GM23338 (cell line): ENCODE data around the gene PGLYRP2. TPM values are rescaled to one million over a fixed set of nuclear protein-coding genes. Genes with fewer than 3 reads are reported as not detected.

ENCODE experiments used
- ATAC-seq: fragments of 200-7000 bp; cut with Tn5 transposase; 3 replicates; pipeline ENCODE4 v1.9.1; 2020
- DNase-seq: peaks from one replicate; pipeline ENCODE4 v3.0.0-alpha.2; 2015; ENCODE audit warnings: low spot score
- H2AFZ ChIP-seq: fragments of 200-600 bp; sonication (generic); 2 replicates; pipeline ENCODE4 v1.8.0; 2016; ENCODE audit warnings: antibody characterized with exemption, mild to moderate bottlenecking, moderate library complexity
- H3F3A ChIP-seq: fragments of 200-600 bp; sonication (generic); replicated peaks from 2 replicates; pipeline ENCODE4 v1.8.0; 2017; ENCODE audit warnings: antibody characterized with exemption, mixed run types, low read depth
- H3K27ac ChIP-seq: fragments of 200-600 bp; sonication (generic); 2 replicates; pipeline ENCODE4 v1.6.1; 2016; ENCODE audit warnings: low read depth
- H3K27me3 ChIP-seq: fragments of 200-600 bp; sonication (generic); 2 replicates; pipeline ENCODE4 v1.8.0; 2016; ENCODE audit warnings: mild to moderate bottlenecking, mixed run types, moderate library complexity; ENCODE audit not compliant: insufficient read depth
- H3K36me3 ChIP-seq: fragments of 200-600 bp; sonication (generic); 2 replicates; pipeline ENCODE4 v1.8.0; 2016; ENCODE audit warnings: mild to moderate bottlenecking; ENCODE audit not compliant: insufficient read depth
- H3K4me1 ChIP-seq: fragments of 200-600 bp; sonication (generic); 2 replicates; pipeline ENCODE4 v1.8.0; 2016; ENCODE audit warnings: mild to moderate bottlenecking, moderate library complexity; ENCODE audit not compliant: insufficient read depth
- H3K4me2 ChIP-seq: fragments of 200-600 bp; sonication (generic); 2 replicates; pipeline ENCODE4 v1.7.1; 2017; ENCODE audit warnings: mixed run types
- H3K4me3 ChIP-seq: fragments of 200-600 bp; sonication (generic); 2 replicates; pipeline ENCODE4 v1.6.1; 2016; ENCODE audit warnings: mixed run types
- H3K79me2 ChIP-seq: fragments of 200-600 bp; sonication (generic); replicated peaks from 2 replicates; pipeline ENCODE4 v1.8.0; 2017; ENCODE audit warnings: mild to moderate bottlenecking; ENCODE audit not compliant: insufficient read depth
- H3K9me2 ChIP-seq: fragments of 200-600 bp; sonication (generic); 2 replicates; pipeline ENCODE4 v1.8.0; 2017; ENCODE audit not compliant: insufficient read depth
- H4K20me1 ChIP-seq: fragments of 200-600 bp; sonication (generic); replicated peaks from 2 replicates; pipeline ENCODE4 v1.8.0; 2017; ENCODE audit warnings: mild to moderate bottlenecking; ENCODE audit not compliant: insufficient read depth
- H3K27ac Mint-ChIP-seq: 2 replicates; pipeline ENCODE4 v1.8.0; 2020; ENCODE audit warnings: inconsistent platforms, mild to moderate bottlenecking, moderate library complexity, mixed read lengths
- H3K27me3 Mint-ChIP-seq: 3 replicates; pipeline ENCODE4 v1.8.0; 2022; ENCODE audit warnings: low read depth, mild to moderate bottlenecking, moderate library complexity, mixed read lengths, inconsistent platforms; ENCODE audit not compliant: insufficient read depth, poor library complexity
- H3K36me3 Mint-ChIP-seq: 3 replicates; pipeline ENCODE4 v1.8.0; 2021; ENCODE audit warnings: low read depth, mild to moderate bottlenecking, inconsistent platforms, moderate library complexity, mixed read lengths
- H3K4me1 Mint-ChIP-seq: 3 replicates; pipeline ENCODE4 v1.8.0; 2020; ENCODE audit warnings: mild to moderate bottlenecking, inconsistent platforms, mixed read lengths
- H3K4me3 Mint-ChIP-seq: 3 replicates; pipeline ENCODE4 v1.8.0; 2021; ENCODE audit warnings: moderate library complexity, mild to moderate bottlenecking, inconsistent platforms, mixed read lengths
- H3K9me3 Mint-ChIP-seq: 3 replicates; pipeline ENCODE4 v1.8.0; 2020; ENCODE audit warnings: moderate library complexity, mild to moderate bottlenecking, inconsistent platforms, mixed read lengths
- CREB1 ChIP-seq: fragments of 250-450 bp; sonication (Bioruptor Pico); IDR thresholded peaks from 2 replicates; pipeline ENCODE4 v1.5.0; 2020; ENCODE audit warnings: low read depth, mild to moderate bottlenecking, moderate library complexity
- ETS1 ChIP-seq: IDR thresholded peaks from 2 replicates; pipeline ENCODE4 v1.6.1; 2016; ENCODE audit warnings: antibody characterized with exemption
- REST ChIP-seq: IDR thresholded peaks from one replicate; pipeline ENCODE4 v1.6.1; 2018; ENCODE audit warnings: antibody characterized with exemption; ENCODE audit not compliant: unreplicated experiment
- ZNF114 ChIP-seq: fragments of 250-450 bp; sonication (Bioruptor Pico); IDR thresholded peaks from 2 replicates; pipeline ENCODE4 v1.5.0; 2020; ENCODE audit warnings: mild to moderate bottlenecking, moderate library complexity
- ZNF331 ChIP-seq: fragments of 250-450 bp; sonication (Bioruptor Pico); IDR thresholded peaks from 2 replicates; pipeline ENCODE4 v1.5.0; 2020; ENCODE audit warnings: low read depth, mild to moderate bottlenecking, moderate library complexity
- polyA plus RNA-seq: library from polyadenylated mRNA; unstranded; fragments of >200 nt; fragmentation: Nextera tagmentation; extraction: Ambion mirVana; gene quantifications from 2 replicates; pipeline ENCODE4 v1.2.1, GENCODE V29; 2016
- total RNA-seq: library from RNA; depleted of rRNA; stranded (reverse); fragments of >200 nt; shearing (Covaris generic); gene quantifications from 2 replicates; pipeline ENCODE4 v1.2.3, GENCODE V29; 2014
- TF ChIP-seq, protein P1 (sequence below): fragments of 250-450 bp; sonication (Bioruptor Pico); IDR thresholded peaks from 2 replicates; pipeline ENCODE4 v1.5.0; 2020; ENCODE audit warnings: mild to moderate bottlenecking, moderate library complexity

Gene PGLYRP2
- total and polyA plus RNA-seq, 2 experiments from 2014 or later, result not detected

DNA sequence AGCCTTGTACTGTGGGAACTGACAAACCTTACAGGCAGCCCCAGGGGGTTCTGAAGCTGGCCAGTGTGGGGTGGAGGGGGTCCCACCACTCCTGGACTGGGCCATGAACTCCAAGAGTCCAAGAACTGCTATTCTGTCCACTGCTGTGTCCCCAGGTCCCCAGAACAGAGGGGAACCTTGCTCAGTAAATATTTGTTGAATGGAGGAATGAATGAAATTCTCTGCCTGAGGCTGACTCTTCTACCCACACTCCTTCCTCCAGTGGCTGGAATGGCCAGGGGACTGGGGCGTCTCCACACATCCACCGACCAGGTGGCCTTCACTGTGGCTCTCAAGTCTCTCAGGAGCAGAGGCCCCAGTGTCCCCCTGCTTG is 41.2 kb downstream of the PGLYRP2 start (continued):
- TF ChIP-seq, protein P1, sequence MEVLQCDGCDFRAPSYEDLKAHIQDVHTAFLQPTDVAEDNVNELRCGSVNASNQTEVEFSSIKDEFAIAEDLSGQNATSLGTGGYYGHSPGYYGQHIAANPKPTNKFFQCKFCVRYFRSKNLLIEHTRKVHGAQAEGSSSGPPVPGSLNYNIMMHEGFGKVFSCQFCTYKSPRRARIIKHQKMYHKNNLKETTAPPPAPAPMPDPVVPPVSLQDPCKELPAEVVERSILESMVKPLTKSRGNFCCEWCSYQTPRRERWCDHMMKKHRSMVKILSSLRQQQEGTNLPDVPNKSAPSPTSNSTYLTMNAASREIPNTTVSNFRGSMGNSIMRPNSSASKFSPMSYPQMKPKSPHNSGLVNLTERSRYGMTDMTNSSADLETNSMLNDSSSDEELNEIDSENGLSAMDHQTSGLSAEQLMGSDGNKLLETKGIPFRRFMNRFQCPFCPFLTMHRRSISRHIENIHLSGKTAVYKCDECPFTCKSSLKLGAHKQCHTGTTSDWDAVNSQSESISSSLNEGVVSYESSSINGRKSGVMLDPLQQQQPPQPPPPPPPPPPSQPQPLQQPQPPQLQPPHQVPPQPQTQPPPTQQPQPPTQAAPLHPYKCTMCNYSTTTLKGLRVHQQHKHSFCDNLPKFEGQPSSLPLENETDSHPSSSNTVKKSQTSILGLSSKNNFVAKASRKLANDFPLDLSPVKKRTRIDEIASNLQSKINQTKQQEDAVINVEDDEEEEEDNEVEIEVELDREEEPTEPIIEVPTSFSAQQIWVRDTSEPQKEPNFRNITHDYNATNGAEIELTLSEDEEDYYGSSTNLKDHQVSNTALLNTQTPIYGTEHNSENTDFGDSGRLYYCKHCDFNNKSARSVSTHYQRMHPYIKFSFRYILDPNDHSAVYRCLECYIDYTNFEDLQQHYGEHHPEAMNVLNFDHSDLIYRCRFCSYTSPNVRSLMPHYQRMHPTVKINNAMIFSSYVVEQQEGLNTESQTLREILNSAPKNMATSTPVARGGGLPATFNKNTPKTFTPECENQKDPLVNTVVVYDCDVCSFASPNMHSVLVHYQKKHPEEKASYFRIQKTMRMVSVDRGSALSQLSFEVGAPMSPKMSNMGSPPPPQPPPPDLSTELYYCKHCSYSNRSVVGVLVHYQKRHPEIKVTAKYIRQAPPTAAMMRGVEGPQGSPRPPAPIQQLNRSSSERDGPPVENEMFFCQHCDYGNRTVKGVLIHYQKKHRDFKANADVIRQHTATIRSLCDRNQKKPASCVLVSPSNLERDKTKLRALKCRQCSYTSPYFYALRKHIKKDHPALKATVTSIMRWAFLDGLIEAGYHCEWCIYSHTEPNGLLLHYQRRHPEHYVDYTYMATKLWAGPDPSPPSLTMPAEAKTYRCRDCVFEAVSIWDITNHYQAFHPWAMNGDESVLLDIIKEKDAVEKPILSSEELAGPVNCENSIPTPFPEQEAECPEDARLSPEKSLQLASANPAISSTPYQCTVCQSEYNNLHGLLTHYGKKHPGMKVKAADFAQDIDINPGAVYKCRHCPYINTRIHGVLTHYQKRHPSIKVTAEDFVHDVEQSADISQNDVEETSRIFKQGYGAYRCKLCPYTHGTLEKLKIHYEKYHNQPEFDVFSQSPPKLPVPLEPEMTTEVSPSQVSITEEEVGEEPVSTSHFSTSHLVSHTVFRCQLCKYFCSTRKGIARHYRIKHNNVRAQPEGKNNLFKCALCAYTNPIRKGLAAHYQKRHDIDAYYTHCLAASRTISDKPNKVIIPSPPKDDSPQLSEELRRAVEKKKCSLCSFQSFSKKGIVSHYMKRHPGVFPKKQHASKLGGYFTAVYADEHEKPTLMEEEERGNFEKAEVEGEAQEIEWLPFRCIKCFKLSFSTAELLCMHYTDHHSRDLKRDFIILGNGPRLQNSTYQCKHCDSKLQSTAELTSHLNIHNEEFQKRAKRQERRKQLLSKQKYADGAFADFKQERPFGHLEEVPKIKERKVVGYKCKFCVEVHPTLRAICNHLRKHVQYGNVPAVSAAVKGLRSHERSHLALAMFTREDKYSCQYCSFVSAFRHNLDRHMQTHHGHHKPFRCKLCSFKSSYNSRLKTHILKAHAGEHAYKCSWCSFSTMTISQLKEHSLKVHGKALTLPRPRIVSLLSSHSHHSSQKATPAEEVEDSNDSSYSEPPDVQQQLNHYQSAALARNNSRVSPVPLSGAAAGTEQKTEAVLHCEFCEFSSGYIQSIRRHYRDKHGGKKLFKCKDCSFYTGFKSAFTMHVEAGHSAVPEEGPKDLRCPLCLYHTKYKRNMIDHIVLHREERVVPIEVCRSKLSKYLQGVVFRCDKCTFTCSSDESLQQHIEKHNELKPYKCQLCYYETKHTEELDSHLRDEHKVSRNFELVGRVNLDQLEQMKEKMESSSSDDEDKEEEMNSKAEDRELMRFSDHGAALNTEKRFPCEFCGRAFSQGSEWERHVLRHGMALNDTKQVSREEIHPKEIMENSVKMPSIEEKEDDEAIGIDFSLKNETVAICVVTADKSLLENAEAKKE (CRISPR knock-in tag), result no peak
- TF ChIP-seq ETS1 (no peak), CREB1 (no peak), ZNF114 (CRISPR knock-in tag) (no peak)

GRCh38 chr19:15437355-15438123 is 41.8 kb downstream of the PGLYRP2 start:
- Histone ChIP-seq H3K4me2 (no peak overlapping the region), H3K79me2 (no peaks in the 10 kb centered on the region), H3K27ac (no peak overlapping the region), H3K4me1 (no peaks in the 10 kb centered on the region), H3F3A (peaks cover 4% of the 10 kb centered on the region; the same call in 1 of the 2 replicates), H3K36me3 (no peaks in the 10 kb centered on the region), H4K20me1 (no peaks in the 10 kb centered on the region), H3K4me3 (no peak overlapping the region), H3K27me3 (no peaks in the 10 kb centered on the region), H2AFZ (no peak overlapping the region), H3K9me2 (no peaks in the 10 kb centered on the region)
- no peaks in the 10 kb centered on the region for H3K9me3 Mint-ChIP-seq
- ATAC-seq, result no peak
- peaks cover 5% of the 10 kb centered on the region; the same call in 2 of the 3 replicates for H3K4me1 Mint-ChIP-seq
- no peak overlapping the region for H3K4me3 Mint-ChIP-seq
- no peak overlapping the region for H3K27ac Mint-ChIP-seq
- H3K27me3 Mint-ChIP-seq, result peaks cover 2% of the 10 kb centered on the region
- H3K36me3 Mint-ChIP-seq, result no peaks in the 10 kb centered on the region
- DNase-seq, result no peak
- TF ChIP-seq CREB1 (no peak), ZNF114 (CRISPR knock-in tag) (no peak), ZNF331 (CRISPR knock-in tag) (no peak), REST (no peak)
